Nephron progenitor cell (in vitro differentiated cells): ENCODE measurements around the gene CLDN4.
"Not testable (repeated sequence)": the region's sequence is repeated elsewhere in the genome, so short reads cannot be mapped to it uniquely, and the experiment has no call there.

ENCODE experiments used
- DNase-seq: peaks from one replicate; pipeline ENCODE4 v3.0.0; 2021
- H3K27ac Mint-ChIP-seq: 2 replicates; pipeline ENCODE4 v1.8.0; 2021; ENCODE audit warnings: mild to moderate bottlenecking, moderate library complexity, mixed read lengths
- H3K27me3 Mint-ChIP-seq: 2 replicates; pipeline ENCODE4 v1.8.0; 2021; ENCODE audit warnings: mild to moderate bottlenecking, low read depth, mixed read lengths; ENCODE audit not compliant: poor library complexity
- H3K36me3 Mint-ChIP-seq: 2 replicates; pipeline ENCODE4 v1.8.0; 2021; ENCODE audit warnings: low read depth, mixed read lengths
- H3K4me1 Mint-ChIP-seq: 2 replicates; pipeline ENCODE4 v1.8.0; 2021; ENCODE audit warnings: mixed read lengths
- H3K4me3 Mint-ChIP-seq: 2 replicates; pipeline ENCODE4 v1.8.0; 2021; ENCODE audit warnings: mild to moderate bottlenecking, moderate library complexity, mixed read lengths
- H3K9me3 Mint-ChIP-seq: 2 replicates; pipeline ENCODE4 v1.8.0; 2021; ENCODE audit warnings: mild to moderate bottlenecking, moderate library complexity, mixed read lengths
- TF ChIP-seq, protein P1 (sequence below): fragments of 200-600 bp; sonication (generic); IDR thresholded peaks from 2 replicates; pipeline ENCODE4 v1.5.0; 2021; ENCODE audit warnings: antibody characterized with exemption

The CLDN4 gene

GRCh38 chr7:73832806-73833205 is 2.0 kb downstream of the CLDN4 start:
- TF ChIP-seq, protein P1, sequence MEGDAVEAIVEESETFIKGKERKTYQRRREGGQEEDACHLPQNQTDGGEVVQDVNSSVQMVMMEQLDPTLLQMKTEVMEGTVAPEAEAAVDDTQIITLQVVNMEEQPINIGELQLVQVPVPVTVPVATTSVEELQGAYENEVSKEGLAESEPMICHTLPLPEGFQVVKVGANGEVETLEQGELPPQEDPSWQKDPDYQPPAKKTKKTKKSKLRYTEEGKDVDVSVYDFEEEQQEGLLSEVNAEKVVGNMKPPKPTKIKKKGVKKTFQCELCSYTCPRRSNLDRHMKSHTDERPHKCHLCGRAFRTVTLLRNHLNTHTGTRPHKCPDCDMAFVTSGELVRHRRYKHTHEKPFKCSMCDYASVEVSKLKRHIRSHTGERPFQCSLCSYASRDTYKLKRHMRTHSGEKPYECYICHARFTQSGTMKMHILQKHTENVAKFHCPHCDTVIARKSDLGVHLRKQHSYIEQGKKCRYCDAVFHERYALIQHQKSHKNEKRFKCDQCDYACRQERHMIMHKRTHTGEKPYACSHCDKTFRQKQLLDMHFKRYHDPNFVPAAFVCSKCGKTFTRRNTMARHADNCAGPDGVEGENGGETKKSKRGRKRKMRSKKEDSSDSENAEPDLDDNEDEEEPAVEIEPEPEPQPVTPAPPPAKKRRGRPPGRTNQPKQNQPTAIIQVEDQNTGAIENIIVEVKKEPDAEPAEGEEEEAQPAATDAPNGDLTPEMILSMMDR: no peak
- Mint-ChIP-seq H3K9me3 (peaks cover 10% of the 10 kb centered on the region), H3K27ac (no peak overlapping the region), H3K4me3 (peak overlapping the region; percentile 71), H3K27me3 (peaks cover 7% of the 10 kb centered on the region), H3K36me3 (no peaks in the 10 kb centered on the region), H3K4me1 (peaks cover 58% of the 10 kb centered on the region)
- no peak for DNase-seq

GRCh38 chr7:73833251-73833919 is 2.6 kb downstream of the CLDN4 start:
- Mint-ChIP-seq H3K9me3 (peaks cover 15% of the 10 kb centered on the region), H3K27ac (peak overlapping the region; percentile 58), H3K36me3 (no peaks in the 10 kb centered on the region), H3K27me3 (peaks cover 4% of the 10 kb centered on the region), H3K4me3 (no peak overlapping the region), H3K4me1 (peaks cover 56% of the 10 kb centered on the region)
- TF ChIP-seq, protein P1: no peak
- no peak for DNase-seq

DNA sequence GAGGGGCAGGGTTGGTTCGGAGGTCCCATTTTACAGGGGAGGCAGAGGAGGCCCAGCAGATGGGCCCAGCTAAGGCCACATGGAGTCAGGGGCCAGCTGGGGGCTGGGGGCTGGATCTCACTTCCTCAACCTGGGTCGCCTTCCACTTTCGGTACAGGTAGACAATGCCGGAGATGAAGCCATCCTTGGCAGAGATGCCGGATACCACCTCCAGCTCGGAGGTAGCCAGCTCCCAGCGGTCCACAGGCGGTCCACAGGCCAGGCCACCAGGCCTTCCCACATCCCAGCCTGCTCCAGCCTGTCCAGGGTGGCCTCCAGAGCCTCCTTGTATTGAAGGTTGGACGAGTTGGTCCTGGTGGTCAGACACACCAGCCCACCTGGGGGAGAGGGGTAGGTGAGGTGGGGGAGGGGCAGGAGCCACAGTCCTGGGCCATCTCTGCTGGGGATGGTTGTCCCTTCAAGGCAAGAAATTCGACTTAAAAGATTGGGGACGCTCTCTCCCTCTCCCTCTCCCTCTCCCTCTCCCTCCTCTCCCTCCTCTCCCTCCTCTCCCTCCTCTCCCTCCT is 3.9 kb downstream of the CLDN4 start:
- Mint-ChIP-seq H3K27me3 (peaks cover 7% of the 10 kb centered on the region), H3K36me3 (no peaks in the 10 kb centered on the region), H3K4me3 (no peak overlapping the region), H3K9me3 (peaks cover 15% of the 10 kb centered on the region), H3K27ac (no peak overlapping the region), H3K4me1 (peaks cover 49% of the 10 kb centered on the region)
- TF ChIP-seq, protein P1: no peak
- no peak for DNase-seq

GRCh38 chr7:73837167-73837566 is 6.4 kb downstream of the CLDN4 start:
- not testable (repeated sequence) for H3K4me3 Mint-ChIP-seq

DNA sequence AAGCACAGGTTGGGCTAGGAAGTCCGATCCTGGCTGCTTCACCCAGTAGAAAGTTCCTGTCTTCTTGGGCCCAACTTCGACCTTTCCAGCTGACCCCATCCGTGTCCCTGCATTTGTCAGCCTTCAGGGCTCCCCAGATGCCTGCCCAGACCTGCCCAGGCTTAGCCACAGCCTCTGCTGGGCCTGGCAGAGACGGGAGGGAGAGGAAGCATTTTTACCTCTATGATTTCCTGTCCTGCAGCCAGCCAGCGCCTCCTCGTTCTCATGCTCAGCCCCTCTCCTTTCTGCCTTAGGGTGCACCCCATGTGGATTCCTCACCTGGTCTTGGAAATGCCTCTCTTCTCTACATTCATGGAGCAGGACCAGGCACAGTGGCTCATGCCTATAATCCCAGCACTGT is 7.8 kb downstream of the CLDN4 start:
- Mint-ChIP-seq H3K27me3 (peaks cover 6% of the 10 kb centered on the region), H3K4me3 (no peak overlapping the region), H3K36me3 (no peaks in the 10 kb centered on the region), H3K27ac (peak overlapping the region; percentile 30), H3K9me3 (peaks cover 15% of the 10 kb centered on the region), H3K4me1 (peaks cover 24% of the 10 kb centered on the region)
- TF ChIP-seq, protein P1: no peak
- DNase-seq: no peak

More at GRCh38 chr7:73837167-73837566, 6.4 kb downstream of the CLDN4 start:
- not testable (repeated sequence) for DNase-seq, H3K36me3 Mint-ChIP-seq, H3K27me3 Mint-ChIP-seq, H3K27ac Mint-ChIP-seq
- Mint-ChIP-seq H3K4me1 (peaks cover 29% of the 10 kb centered on the region), H3K9me3 (peaks cover 15% of the 10 kb centered on the region)

GRCh38 chr7:73839290-73839689 is 8.5 kb downstream of the CLDN4 start:
- Mint-ChIP-seq H3K9me3 (peaks cover 14% of the 10 kb centered on the region), H3K27ac (no peak overlapping the region), H3K4me1 (peaks cover 29% of the 10 kb centered on the region), H3K27me3 (peaks cover 8% of the 10 kb centered on the region), H3K36me3 (no peaks in the 10 kb centered on the region), H3K4me3 (no peak overlapping the region)
- no peak for DNase-seq
- TF ChIP-seq, protein P1: no peak
